CD4-positive, alpha-beta T cell (primary cell): ENCODE data around the gene HJURP. TPM values are rescaled to one million over a fixed set of nuclear protein-coding genes. Genes with fewer than 3 reads are reported as not detected.

ENCODE experiments used
- ATAC-seq: fragments of 200-7000 bp; cut with Tn5 transposase; one replicate; pipeline ENCODE4 v1.10.0; 2022; ENCODE audit warnings: mild to moderate bottlenecking; ENCODE audit not compliant: poor library complexity
- CTCF ChIA-PET: fragments of 350-600 bp; sonication (Branson Sonifier 250); formaldehyde crosslinking; loops from one replicate; lab custom pipeline; 2021; ENCODE audit warnings: antibody characterized with exemption, inconsistent platforms; lab: Charles Lee
- POLR2A ChIA-PET: fragments of 350-600 bp; sonication (Branson Sonifier 250); formaldehyde crosslinking; loops from one replicate; lab custom pipeline; 2021; ENCODE audit warnings: antibody characterized with exemption, inconsistent platforms; lab: Charles Lee
- DNase-seq, 14 experiments: peaks; one replicate each; pipeline ENCODE4 v3.0.0-alpha.2; 2013 to 2020; ENCODE audit warnings: mixed read lengths in 2 of 14
- H3K27ac ChIP-seq, 2 donors: one replicate each; pipeline versions ENCODE4 v1.5.1 to v1.7.0; 2013; ENCODE audit warnings: low read length in 2 of 2, low read depth in 1 of 2, mild to moderate bottlenecking in 1 of 2
- H3K27me3 ChIP-seq, 2 experiments: 1 replicate in 1 of 2; 2 replicates in 1 of 2; pipeline versions ENCODE4 v1.6.1 to v1.7.0; 2013; ENCODE audit warnings: low read length in 2 of 2, control low read depth in 1 of 2, mild to moderate bottlenecking in 1 of 2, moderate library complexity in 1 of 2; ENCODE audit not compliant: insufficient read depth in 2 of 2, control insufficient read depth in 1 of 2
- H3K36me3 ChIP-seq: one replicate; pipeline ENCODE4 v1.6.1; 2013; ENCODE audit warnings: low read length, control low read depth; ENCODE audit not compliant: insufficient read depth
- H3K4me1 ChIP-seq: one replicate; pipeline ENCODE4 v1.6.1; 2013; ENCODE audit warnings: low read length, control low read depth; ENCODE audit not compliant: insufficient read depth
- H3K4me3 ChIP-seq: one replicate; pipeline ENCODE4 v1.5.1; 2013; ENCODE audit warnings: mild to moderate bottlenecking, low read length, moderate library complexity
- H3K9me3 ChIP-seq, 2 experiments: 1 replicate in 1 of 2; 2 replicates in 1 of 2; pipeline versions ENCODE4 v1.6.1 to v1.7.0; 2013; ENCODE audit warnings: low read length in 2 of 2, mild to moderate bottlenecking in 2 of 2, control low read depth in 1 of 2, moderate library complexity in 1 of 2; ENCODE audit not compliant: control insufficient read depth in 1 of 2, insufficient read depth in 1 of 2
- H3K27ac Mint-ChIP-seq: one replicate; pipeline ENCODE4 v1.8.0; 2020; ENCODE audit warnings: mixed read lengths
- H3K27me3 Mint-ChIP-seq: one replicate; pipeline ENCODE4 v1.8.0; 2021; ENCODE audit warnings: mixed read lengths
- H3K36me3 Mint-ChIP-seq: one replicate; pipeline ENCODE4 v1.8.0; 2021; ENCODE audit warnings: low read depth, mixed read lengths
- H3K4me1 Mint-ChIP-seq: one replicate; pipeline ENCODE4 v1.8.0; 2021; ENCODE audit warnings: low read depth, mixed read lengths
- H3K4me3 Mint-ChIP-seq: one replicate; pipeline ENCODE4 v1.8.0; 2020; ENCODE audit warnings: mild to moderate bottlenecking, mixed read lengths
- H3K9me3 Mint-ChIP-seq: one replicate; pipeline ENCODE4 v1.8.0; 2020; ENCODE audit warnings: mixed read lengths
- intact Hi-C, 2 experiments: fragments of 100-400 bp; cut with DNase I in 1 of 2; cut with micrococcal nuclease in 1 of 2; formaldehyde crosslinking; loops; one replicate each; pipeline versions ENCODE4 v1.15.1 to v1.9.0; 2023 to 2025; cut with DNase I, micrococcal nuclease
- total RNA-seq, 174 experiments: library from RNA in 2 of 174; stranded (reverse) in 2 of 174; gene quantifications; one replicate each; pipeline ENCODE4 v1.2.3 and lab custom pipeline; 2021 to 2026
- TF ChIP-seq, protein P1 (sequence below): fragments of 200-600 bp; IDR thresholded peaks from one replicate; pipeline ENCODE4 v1.8.0; 2022; ENCODE audit warnings: antibody characterized with exemption, mild to moderate bottlenecking

The HJURP gene
- total RNA-seq, 2 experiments from 2014 or later = 0.22 to 0.25 TPM

DNA sequence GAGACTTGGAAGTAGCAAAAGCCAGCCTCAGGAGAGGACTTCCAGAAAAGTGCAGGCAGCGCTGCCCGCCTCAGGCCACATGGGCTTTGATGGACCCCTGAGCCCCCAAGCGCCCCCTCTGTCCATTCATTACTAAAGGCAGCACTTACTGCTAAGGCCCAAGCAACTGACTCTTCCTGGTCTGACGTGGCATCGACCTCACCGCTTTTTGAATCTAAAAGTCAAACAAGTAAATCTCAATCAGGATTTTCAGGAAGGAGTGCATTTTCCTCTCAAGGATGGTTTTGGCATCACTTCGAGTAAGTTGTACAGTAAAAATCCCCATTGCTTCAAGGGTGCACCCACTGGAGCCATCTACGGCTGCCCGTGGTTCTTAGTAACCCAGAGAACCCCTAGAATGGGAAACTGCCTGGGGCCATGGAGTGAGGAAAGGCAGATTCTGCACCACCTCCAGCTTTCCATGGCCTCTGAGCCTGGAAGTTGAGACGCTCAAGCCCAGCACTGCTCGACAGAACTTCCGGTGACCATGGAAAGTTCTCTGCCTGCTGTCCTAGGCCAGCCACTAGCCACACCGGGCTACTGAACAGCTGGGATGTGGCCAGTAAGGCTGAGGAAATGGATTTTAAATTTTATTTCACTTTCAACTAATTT lies 7.0 kb downstream of the HJURP start:
- Histone ChIP-seq H3K36me3 (no peaks in the 10 kb centered on the region), H3K9me3 (no peaks in the 10 kb centered on the region), H3K27me3 (no peaks in the 10 kb centered on the region), H3K4me1 (no peaks in the 10 kb centered on the region), H3K27ac (no peak overlapping the region), H3K4me3 (no peak overlapping the region)
- H3K9me3 Mint-ChIP-seq = no peaks in the 10 kb centered on the region
- TF ChIP-seq, protein P1, sequence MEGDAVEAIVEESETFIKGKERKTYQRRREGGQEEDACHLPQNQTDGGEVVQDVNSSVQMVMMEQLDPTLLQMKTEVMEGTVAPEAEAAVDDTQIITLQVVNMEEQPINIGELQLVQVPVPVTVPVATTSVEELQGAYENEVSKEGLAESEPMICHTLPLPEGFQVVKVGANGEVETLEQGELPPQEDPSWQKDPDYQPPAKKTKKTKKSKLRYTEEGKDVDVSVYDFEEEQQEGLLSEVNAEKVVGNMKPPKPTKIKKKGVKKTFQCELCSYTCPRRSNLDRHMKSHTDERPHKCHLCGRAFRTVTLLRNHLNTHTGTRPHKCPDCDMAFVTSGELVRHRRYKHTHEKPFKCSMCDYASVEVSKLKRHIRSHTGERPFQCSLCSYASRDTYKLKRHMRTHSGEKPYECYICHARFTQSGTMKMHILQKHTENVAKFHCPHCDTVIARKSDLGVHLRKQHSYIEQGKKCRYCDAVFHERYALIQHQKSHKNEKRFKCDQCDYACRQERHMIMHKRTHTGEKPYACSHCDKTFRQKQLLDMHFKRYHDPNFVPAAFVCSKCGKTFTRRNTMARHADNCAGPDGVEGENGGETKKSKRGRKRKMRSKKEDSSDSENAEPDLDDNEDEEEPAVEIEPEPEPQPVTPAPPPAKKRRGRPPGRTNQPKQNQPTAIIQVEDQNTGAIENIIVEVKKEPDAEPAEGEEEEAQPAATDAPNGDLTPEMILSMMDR = no peak
- H3K4me3 Mint-ChIP-seq = no peak overlapping the region
- ChIA-PET CTCF (no interaction called here), POLR2A (no interaction called here)
- intact Hi-C loops = no loop called here
- H3K36me3 Mint-ChIP-seq = no peaks in the 10 kb centered on the region
- DNase-seq = no peak
- no peak overlapping the region for H3K27ac Mint-ChIP-seq
- ATAC-seq = no peak
- H3K4me1 Mint-ChIP-seq = peaks cover 2% of the 10 kb centered on the region
- H3K27me3 Mint-ChIP-seq = peaks cover 1% of the 10 kb centered on the region

DNA sequence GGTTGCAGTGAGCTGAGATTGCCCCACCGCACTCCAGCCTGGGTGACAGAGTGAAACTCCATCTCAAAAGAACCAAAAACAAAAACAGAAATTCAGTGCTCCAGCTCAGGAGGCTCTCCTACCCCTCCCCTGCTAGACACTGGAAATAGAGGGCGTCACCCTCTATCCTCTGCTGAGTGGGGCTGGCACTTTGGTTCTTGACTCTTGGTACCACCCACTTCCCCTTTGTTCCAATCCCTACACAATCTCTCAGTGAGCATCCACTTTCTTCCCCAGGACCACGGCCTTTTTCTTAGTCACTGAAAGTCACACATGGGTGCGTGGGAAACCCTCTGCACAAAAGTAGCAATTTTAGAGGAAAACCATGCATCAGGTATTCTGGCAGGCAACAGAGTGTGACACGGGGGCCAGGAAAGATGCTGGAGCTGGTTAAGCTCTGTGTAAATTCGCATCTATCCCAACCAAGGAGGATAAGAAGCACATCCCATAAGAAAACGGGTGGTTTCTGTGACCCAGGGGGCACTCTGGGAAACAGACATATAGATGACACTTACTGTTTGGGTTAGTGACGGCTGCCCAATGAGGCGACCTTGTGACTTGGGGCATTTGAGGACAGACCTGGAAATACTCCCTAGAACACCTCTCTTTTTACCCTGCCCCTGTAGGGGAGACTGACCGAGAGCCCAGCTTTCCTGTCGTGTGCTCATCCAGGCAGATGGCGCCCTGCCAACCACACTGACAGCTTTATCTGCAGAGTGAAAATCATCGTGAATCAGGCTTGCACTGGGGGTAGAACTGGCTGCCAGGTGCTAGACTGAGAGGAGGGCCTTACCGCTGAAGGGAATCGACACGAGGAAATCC lies 7.7 kb downstream of the HJURP start:
- Histone ChIP-seq H3K27ac (no peak overlapping the region), H3K36me3 (no peaks in the 10 kb centered on the region), H3K4me1 (no peaks in the 10 kb centered on the region), H3K9me3 (no peaks in the 10 kb centered on the region), H3K27me3 (no peaks in the 10 kb centered on the region), H3K4me3 (no peak overlapping the region)
- H3K4me1 Mint-ChIP-seq = no peaks in the 10 kb centered on the region
- no peak overlapping the region for H3K27ac Mint-ChIP-seq
- DNase-seq (no peak), ATAC-seq (no peak)
- no peaks in the 10 kb centered on the region for H3K36me3 Mint-ChIP-seq
- POLR2A ChIA-PET = no interaction called here
- no peaks in the 10 kb centered on the region for H3K9me3 Mint-ChIP-seq
- TF ChIP-seq, protein P1 = no peak
- no peaks in the 10 kb centered on the region for H3K27me3 Mint-ChIP-seq
- CTCF ChIA-PET = no interaction called here
- intact Hi-C loops = no loop called here
- no peak overlapping the region for H3K4me3 Mint-ChIP-seq

DNA sequence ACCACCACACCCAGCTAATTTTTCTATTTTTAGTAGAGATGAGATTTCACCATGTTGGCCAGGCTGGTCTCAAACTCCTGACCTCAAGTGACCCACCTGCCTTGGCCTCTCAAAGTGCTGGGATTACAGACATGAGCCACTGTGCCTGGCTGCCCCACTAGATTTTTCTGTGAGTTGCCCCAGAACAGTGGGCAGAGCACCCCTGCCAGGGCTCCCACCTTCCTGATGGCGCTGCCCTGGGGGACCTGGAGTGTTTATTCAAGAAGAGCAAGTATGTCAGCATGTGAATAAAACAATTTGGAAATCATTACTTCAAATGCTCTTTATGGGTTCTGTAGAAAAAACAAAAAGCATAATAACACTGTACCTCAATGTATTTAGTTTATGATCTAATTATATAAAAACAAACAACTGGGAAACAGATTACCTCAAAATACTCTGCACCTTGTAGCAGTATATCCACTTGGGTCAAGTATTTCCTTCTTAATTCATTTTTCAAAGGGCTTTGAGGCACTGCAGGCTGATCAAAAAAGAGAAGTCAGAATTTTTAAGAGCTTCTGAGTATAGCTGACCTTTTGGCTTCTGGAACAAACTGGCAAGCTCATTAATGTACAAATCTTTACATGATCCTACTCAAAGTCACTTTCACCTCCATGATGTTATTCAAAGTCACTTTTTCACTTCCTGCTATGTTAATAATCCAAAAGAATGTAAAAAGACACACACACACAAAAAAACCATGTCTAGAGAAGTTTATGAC lies 8.9 kb downstream of the HJURP start:
- Histone ChIP-seq H3K4me1 (no peaks in the 10 kb centered on the region), H3K36me3 (no peaks in the 10 kb centered on the region), H3K9me3 (no peaks in the 10 kb centered on the region), H3K4me3 (no peak overlapping the region), H3K27ac (no peak overlapping the region), H3K27me3 (no peaks in the 10 kb centered on the region)
- ChIA-PET POLR2A (no interaction called here), CTCF (no interaction called here)
- Mint-ChIP-seq H3K27ac (no peak overlapping the region), H3K4me3 (no peak overlapping the region), H3K4me1 (no peaks in the 10 kb centered on the region), H3K27me3 (no peaks in the 10 kb centered on the region), H3K9me3 (no peaks in the 10 kb centered on the region), H3K36me3 (no peaks in the 10 kb centered on the region)
- ATAC-seq = no peak
- intact Hi-C loops = no loop called here
- DNase-seq = no peak
- TF ChIP-seq, protein P1 = no peak
